CD8-positive, alpha-beta memory T cell (primary cell): ENCODE measurements around the gene CLSTN2. TPM values are rescaled to one million over a fixed set of nuclear protein-coding genes. Genes with fewer than 3 reads are reported as not detected.

Experiments
- CTCF ChIA-PET: fragments of 350-600 bp; sonication (Branson Sonifier 250); formaldehyde crosslinking; loops from one replicate; lab custom pipeline; 2021; ENCODE audit warnings: antibody characterized with exemption; lab: Charles Lee
- POLR2A ChIA-PET: fragments of 350-600 bp; sonication (Branson Sonifier 250); formaldehyde crosslinking; loops from one replicate; lab custom pipeline; 2021; ENCODE audit warnings: antibody characterized with exemption; lab: Charles Lee
- DNase-seq, 5 donors: peaks; one replicate each; pipeline versions ENCODE4 v3.0.0 to v3.0.0-alpha.2; 2020 to 2022; ENCODE audit warnings: mixed read lengths in 1 of 5
- H3K27ac ChIP-seq: one replicate; pipeline ENCODE4 v1.7.0; 2013; ENCODE audit warnings: low read depth, mild to moderate bottlenecking, low read length, moderate library complexity
- H3K27me3 ChIP-seq: 2 replicates; pipeline ENCODE4 v1.7.0; 2013; ENCODE audit warnings: low read length, mild to moderate bottlenecking; ENCODE audit not compliant: insufficient read depth, poor library complexity, severe bottlenecking
- H3K36me3 ChIP-seq: 2 replicates; pipeline ENCODE4 v1.7.0; 2013; ENCODE audit warnings: mild to moderate bottlenecking, low read length, moderate library complexity; ENCODE audit not compliant: insufficient read depth
- H3K4me1 ChIP-seq: 2 replicates; pipeline ENCODE4 v1.7.0; 2013; ENCODE audit warnings: mild to moderate bottlenecking, low read length, moderate library complexity; ENCODE audit not compliant: insufficient read depth
- H3K4me3 ChIP-seq: 2 replicates; pipeline ENCODE4 v1.7.0; 2013; ENCODE audit warnings: mild to moderate bottlenecking, low read length
- H3K9me3 ChIP-seq: 2 replicates; pipeline ENCODE4 v1.7.0; 2013; ENCODE audit warnings: mild to moderate bottlenecking, low read length
- H3K27ac Mint-ChIP-seq, 8 donors: one replicate each; pipeline ENCODE4 v1.8.0; 2020 to 2021; ENCODE audit warnings: mixed read lengths in 8 of 8, mild to moderate bottlenecking in 6 of 8, inconsistent platforms in 3 of 8, moderate library complexity in 3 of 8
- H3K27me3 Mint-ChIP-seq, 2 donors: one replicate each; pipeline ENCODE4 v1.8.0; 2020 to 2021; ENCODE audit warnings: mixed read lengths in 2 of 2, mild to moderate bottlenecking in 1 of 2, moderate library complexity in 1 of 2
- H3K36me3 Mint-ChIP-seq, 3 donors: one replicate each; pipeline ENCODE4 v1.8.0; 2020 to 2021; ENCODE audit warnings: mixed read lengths in 3 of 3, inconsistent platforms in 1 of 3, mild to moderate bottlenecking in 1 of 3
- H3K4me1 Mint-ChIP-seq, 3 donors: one replicate each; pipeline ENCODE4 v1.8.0; 2020 to 2021; ENCODE audit warnings: mixed read lengths in 3 of 3, inconsistent platforms in 1 of 3, mild to moderate bottlenecking in 1 of 3
- H3K4me3 Mint-ChIP-seq, 7 donors: one replicate each; pipeline ENCODE4 v1.8.0; 2020 to 2021; ENCODE audit warnings: mixed read lengths in 7 of 7, mild to moderate bottlenecking in 6 of 7, moderate library complexity in 4 of 7, inconsistent platforms in 2 of 7
- H3K9me3 Mint-ChIP-seq, 5 donors: one replicate each; pipeline ENCODE4 v1.8.0; 2020 to 2022; ENCODE audit warnings: mixed read lengths in 5 of 5, mild to moderate bottlenecking in 3 of 5, moderate library complexity in 2 of 5, inconsistent platforms in 1 of 5
- polyA plus RNA-seq: library from polyadenylated mRNA; unstranded; fragments of 300-500 nt; fragmentation: Illumina TruSeq; gene quantifications from one replicate; pipeline ENCODE4 v1.2.3, GENCODE V29; 2021
- total RNA-seq, 2 experiments: library from RNA; stranded (reverse); gene quantifications; one replicate each; pipeline ENCODE4 v1.2.3, GENCODE V29; 2021

The CLSTN2 gene
- total and polyA plus RNA-seq, 3 experiments from 2014 or later: not detected

DNA sequence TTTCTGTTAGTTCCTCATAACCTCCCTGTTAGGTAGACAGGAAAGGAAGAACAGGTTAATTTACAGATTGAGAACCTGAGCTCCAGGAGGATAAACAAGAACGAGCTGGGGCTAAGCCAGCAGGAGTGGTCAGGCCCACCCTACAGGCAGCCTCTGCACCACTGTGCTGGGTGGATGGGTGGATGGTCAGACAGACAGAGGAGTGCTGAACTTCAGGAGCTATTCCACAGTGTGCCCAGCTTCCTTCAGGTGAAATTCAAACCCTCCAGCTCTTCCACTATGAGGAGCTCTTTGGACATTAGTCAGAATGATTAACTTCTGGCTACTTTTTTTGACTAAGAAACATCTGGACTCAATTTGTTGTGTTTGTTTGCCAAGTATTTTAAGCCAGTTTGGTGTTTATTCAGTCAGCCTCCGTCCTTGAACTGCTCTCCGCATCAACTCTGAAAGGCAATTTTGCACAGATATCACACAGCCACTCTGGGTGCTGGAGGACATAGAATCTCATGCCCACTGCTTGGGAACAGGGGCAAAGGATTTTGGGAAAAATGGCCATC is 361.9 kb downstream of the CLSTN2 start:
- no peaks in the 10 kb centered on the region for H3K27me3 ChIP-seq
- Mint-ChIP-seq H3K27ac (no peak overlapping the region), H3K9me3 (peaks cover 0 to under 1% (median 0%) of the 10 kb centered on the region in 5 donors), H3K27me3 (peaks cover 0 to 8% of the 10 kb centered on the region in 2 donors), H3K4me3 (no peak overlapping the region), H3K36me3 (no peaks in the 10 kb centered on the region), H3K4me1 (no peaks in the 10 kb centered on the region)
- no peaks in the 10 kb centered on the region for H3K36me3 ChIP-seq
- CTCF ChIA-PET: no interaction called here
- no peak for DNase-seq
- no peak overlapping the region for H3K4me3 ChIP-seq
- no peaks in the 10 kb centered on the region for H3K9me3 ChIP-seq
- no peaks in the 10 kb centered on the region for H3K4me1 ChIP-seq
- POLR2A ChIA-PET: no interaction called here
- no peak overlapping the region for H3K27ac ChIP-seq

DNA sequence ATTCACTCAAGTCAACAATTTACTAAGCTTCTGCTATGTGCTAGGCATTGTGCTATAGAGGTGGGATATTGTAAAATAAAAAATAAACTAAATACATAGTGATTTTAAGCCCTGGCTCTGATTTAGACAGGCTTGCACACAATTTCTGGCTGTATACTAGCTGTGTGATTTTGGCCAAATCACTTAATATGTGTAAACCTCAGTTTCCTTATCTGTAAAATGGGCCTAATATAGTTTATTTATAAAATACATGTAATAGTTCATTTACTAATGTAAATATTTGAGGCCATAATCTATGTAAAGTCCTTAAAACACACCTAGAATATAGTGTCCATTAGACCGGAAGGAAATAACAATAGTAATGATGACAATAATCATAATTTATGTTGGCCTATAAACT is 363.1 kb downstream of the CLSTN2 start:
- H3K9me3 Mint-ChIP-seq: no peaks in the 10 kb centered on the region
- Histone ChIP-seq H3K9me3 (no peaks in the 10 kb centered on the region), H3K4me1 (no peaks in the 10 kb centered on the region), H3K27me3 (no peaks in the 10 kb centered on the region), H3K27ac (no peak overlapping the region), H3K4me3 (no peak overlapping the region), H3K36me3 (no peaks in the 10 kb centered on the region)
- H3K27ac Mint-ChIP-seq: no peak overlapping the region
- H3K4me3 Mint-ChIP-seq: no peak overlapping the region
- POLR2A ChIA-PET: no interaction called here
- no peaks in the 10 kb centered on the region for H3K4me1 Mint-ChIP-seq
- no peaks in the 10 kb centered on the region for H3K36me3 Mint-ChIP-seq
- DNase-seq: no peak
- H3K27me3 Mint-ChIP-seq: peaks cover 0 to 10% of the 10 kb centered on the region in 2 donors
- CTCF ChIA-PET: no interaction called here

DNA sequence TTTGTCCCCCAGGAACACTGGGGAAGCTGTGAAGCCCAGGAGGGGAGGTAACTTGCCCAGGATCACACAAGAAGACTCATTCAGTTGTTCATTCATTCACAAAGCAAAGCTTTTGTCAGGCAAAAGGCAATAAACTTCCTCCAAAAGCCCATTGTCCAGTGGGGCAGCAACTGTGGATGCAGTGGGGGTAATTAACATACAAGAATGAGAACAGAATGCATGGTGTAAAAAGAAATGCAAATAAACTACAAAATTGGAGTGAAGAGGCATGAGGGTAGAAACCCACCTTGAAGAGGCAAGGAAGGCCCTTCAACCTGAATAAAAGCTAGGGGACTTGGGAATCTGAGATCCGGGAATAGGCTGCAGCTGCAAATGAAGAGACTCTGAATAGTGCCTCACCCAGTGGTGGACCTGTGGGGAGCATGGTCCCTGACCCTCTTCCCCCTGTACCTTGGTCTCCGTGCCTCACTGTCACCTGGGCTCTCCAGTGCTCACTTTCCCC is 363.6 kb downstream of the CLSTN2 start:
- Histone ChIP-seq H3K4me1 (no peaks in the 10 kb centered on the region), H3K27me3 (no peaks in the 10 kb centered on the region), H3K9me3 (no peaks in the 10 kb centered on the region), H3K36me3 (no peaks in the 10 kb centered on the region), H3K4me3 (no peak overlapping the region), H3K27ac (no peak overlapping the region)
- DNase-seq: no peak
- POLR2A ChIA-PET: no interaction called here
- CTCF ChIA-PET: no interaction called here
- H3K27me3 Mint-ChIP-seq: peaks cover 0 to 10% of the 10 kb centered on the region in 2 donors
- H3K4me1 Mint-ChIP-seq: no peaks in the 10 kb centered on the region
- no peak overlapping the region for H3K27ac Mint-ChIP-seq
- H3K36me3 Mint-ChIP-seq: no peaks in the 10 kb centered on the region
- H3K4me3 Mint-ChIP-seq: no peak overlapping the region
- H3K9me3 Mint-ChIP-seq: no peaks in the 10 kb centered on the region

DNA sequence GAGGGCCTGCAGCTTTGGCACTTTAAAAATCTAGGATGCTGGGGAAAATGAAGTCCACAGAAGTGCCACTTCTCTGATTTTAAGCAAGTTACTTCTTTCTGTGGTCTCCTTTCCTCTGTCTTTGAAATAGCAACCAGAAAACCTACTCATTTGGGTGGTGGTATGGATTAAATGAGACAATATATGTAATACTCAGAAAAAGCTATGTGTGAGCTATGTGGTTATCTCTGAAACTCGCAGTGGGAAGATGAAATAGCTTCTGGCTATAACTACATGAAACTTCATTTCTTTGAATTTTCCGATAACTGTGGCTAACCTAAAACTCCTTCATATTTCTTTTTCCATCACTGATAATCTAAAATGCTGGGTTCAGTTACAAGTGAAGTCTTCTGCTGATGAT is 368.9 kb downstream of the CLSTN2 start:
- Mint-ChIP-seq H3K27ac (no peak overlapping the region), H3K4me3 (no peak overlapping the region), H3K4me1 (no peaks in the 10 kb centered on the region), H3K36me3 (no peaks in the 10 kb centered on the region), H3K27me3 (peaks cover 0 to 5% of the 10 kb centered on the region in 2 donors), H3K9me3 (peaks cover 0 to 2% (median 0%) of the 10 kb centered on the region in 5 donors)
- Histone ChIP-seq H3K27ac (no peak overlapping the region), H3K9me3 (no peaks in the 10 kb centered on the region), H3K36me3 (no peaks in the 10 kb centered on the region), H3K4me1 (no peaks in the 10 kb centered on the region), H3K27me3 (no peaks in the 10 kb centered on the region), H3K4me3 (no peak overlapping the region)
- ChIA-PET CTCF (no interaction called here), POLR2A (no interaction called here)
- no peak for DNase-seq

DNA sequence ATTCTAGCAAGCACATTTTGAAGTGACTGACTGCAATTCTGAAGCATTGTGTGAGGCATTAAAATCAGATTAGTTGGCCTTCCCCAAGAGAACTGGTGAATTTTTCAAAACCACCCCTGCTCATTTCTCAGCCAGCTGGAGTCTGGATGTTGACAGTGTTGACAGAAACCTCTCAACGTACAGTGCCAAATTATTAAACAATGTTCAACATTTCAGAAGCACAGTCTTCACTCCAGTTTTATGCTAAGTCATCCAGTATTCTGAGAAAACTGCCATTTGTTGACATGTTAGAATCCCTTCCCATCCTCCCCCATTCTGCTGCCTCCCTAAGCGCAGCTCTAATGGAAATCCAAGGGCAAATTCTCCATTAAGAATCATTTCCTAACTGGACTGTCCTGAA is 373.6 kb downstream of the CLSTN2 start:
- ChIA-PET CTCF (no interaction called here), POLR2A (no interaction called here)
- no peak for DNase-seq
- H3K4me3 Mint-ChIP-seq: no peak overlapping the region
- Histone ChIP-seq H3K27me3 (no peaks in the 10 kb centered on the region), H3K27ac (no peak overlapping the region), H3K4me1 (no peaks in the 10 kb centered on the region), H3K36me3 (no peaks in the 10 kb centered on the region), H3K9me3 (no peaks in the 10 kb centered on the region), H3K4me3 (no peak overlapping the region)
- no peaks in the 10 kb centered on the region for H3K36me3 Mint-ChIP-seq
- H3K27ac Mint-ChIP-seq: no peak overlapping the region
- no peaks in the 10 kb centered on the region for H3K4me1 Mint-ChIP-seq
- H3K27me3 Mint-ChIP-seq: peaks cover 0 to 1% of the 10 kb centered on the region in 2 donors
- peaks cover 0 to 5% (median 0%) of the 10 kb centered on the region in 5 donors for H3K9me3 Mint-ChIP-seq

DNA sequence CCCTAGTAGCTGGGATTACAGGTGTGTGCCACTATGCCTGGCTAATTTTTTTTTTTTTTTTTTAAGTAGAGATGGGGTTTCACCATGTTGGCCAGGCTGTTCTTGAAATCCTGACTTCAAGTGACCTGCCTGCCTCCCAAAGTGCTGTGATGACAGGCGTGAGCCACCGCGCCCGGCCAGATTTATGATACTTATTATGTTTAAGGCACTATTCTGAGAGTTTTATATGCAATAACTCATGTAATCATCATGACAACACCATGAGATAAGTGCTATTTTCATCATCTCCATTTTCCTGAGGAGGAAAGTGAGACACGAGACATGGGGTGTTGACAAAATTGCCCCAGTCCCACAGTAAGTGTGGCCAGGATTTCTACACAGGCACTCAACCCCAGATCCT is 376.4 kb downstream of the CLSTN2 start:
- no peak overlapping the region for H3K4me3 ChIP-seq
- peaks cover 0 to 5% (median 0%) of the 10 kb centered on the region in 5 donors for H3K9me3 Mint-ChIP-seq
- no peaks in the 10 kb centered on the region for H3K36me3 ChIP-seq
- H3K4me1 ChIP-seq: no peaks in the 10 kb centered on the region
- H3K4me1 Mint-ChIP-seq: no peaks in the 10 kb centered on the region
- CTCF ChIA-PET: no interaction called here
- no peak overlapping the region for H3K27ac Mint-ChIP-seq
- H3K36me3 Mint-ChIP-seq: no peaks in the 10 kb centered on the region
- no peaks in the 10 kb centered on the region for H3K27me3 Mint-ChIP-seq
- no peaks in the 10 kb centered on the region for H3K9me3 ChIP-seq
- no peak for DNase-seq
- no peak overlapping the region for H3K27ac ChIP-seq
- H3K27me3 ChIP-seq: peaks cover 3% of the 10 kb centered on the region
- H3K4me3 Mint-ChIP-seq: no peak overlapping the region
- POLR2A ChIA-PET: no interaction called here

DNA sequence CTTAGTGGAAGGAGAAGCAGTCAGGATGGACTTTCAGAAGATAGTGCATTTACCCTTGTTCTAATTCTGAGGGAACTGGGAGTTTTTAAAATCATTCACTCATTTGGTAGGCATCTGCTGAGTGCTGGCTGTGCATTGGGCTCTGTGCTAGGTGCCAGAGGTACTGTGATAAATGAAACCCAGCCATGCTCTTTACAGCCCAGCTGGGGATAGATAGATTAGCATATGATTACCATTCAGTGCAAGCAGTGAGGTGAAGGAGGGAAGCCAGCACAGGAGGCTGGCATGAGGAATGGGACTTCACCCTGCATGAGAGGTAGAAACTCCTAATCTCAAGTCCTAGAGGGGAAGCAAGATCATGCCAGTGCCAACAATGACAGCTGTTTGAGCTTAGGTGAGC is 381.0 kb downstream of the CLSTN2 start:
- ChIA-PET POLR2A (no interaction called here), CTCF (no interaction called here)
- Histone ChIP-seq H3K4me1 (no peaks in the 10 kb centered on the region), H3K36me3 (no peaks in the 10 kb centered on the region), H3K4me3 (no peak overlapping the region), H3K27ac (no peak overlapping the region), H3K9me3 (no peaks in the 10 kb centered on the region), H3K27me3 (peaks cover 3% of the 10 kb centered on the region)
- Mint-ChIP-seq H3K4me1 (no peaks in the 10 kb centered on the region), H3K4me3 (no peak overlapping the region), H3K27me3 (peaks cover 0 to 3% of the 10 kb centered on the region in 2 donors), H3K27ac (no peak overlapping the region), H3K9me3 (no peaks in the 10 kb centered on the region), H3K36me3 (no peaks in the 10 kb centered on the region)
- DNase-seq: no peak

DNA sequence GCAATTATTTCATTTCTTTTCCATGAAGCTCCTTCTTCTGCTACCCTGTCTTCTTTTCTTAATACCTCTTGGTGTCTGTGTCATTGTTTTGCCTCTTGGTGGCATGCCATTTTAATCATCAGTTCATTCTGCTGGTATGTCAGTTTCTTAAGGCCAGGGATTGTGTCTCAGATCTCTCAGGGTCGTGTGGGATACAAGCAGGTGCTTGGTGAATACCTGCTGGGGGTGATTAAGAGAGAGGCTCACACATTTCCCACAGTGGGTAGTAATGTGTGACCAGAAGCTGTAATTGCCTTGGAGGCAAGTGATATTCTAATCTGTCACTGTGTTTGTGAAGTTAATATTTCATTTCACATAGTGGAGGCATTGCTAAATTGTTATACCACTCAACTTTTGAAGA is 381.5 kb downstream of the CLSTN2 start:
- CTCF ChIA-PET: no interaction called here
- Histone ChIP-seq H3K27me3 (peaks cover 3% of the 10 kb centered on the region), H3K9me3 (no peaks in the 10 kb centered on the region), H3K4me3 (no peak overlapping the region), H3K27ac (no peak overlapping the region), H3K4me1 (no peaks in the 10 kb centered on the region), H3K36me3 (no peaks in the 10 kb centered on the region)
- Mint-ChIP-seq H3K9me3 (no peaks in the 10 kb centered on the region), H3K36me3 (no peaks in the 10 kb centered on the region), H3K27me3 (peaks cover 0 to 5% of the 10 kb centered on the region in 2 donors), H3K4me1 (no peaks in the 10 kb centered on the region), H3K4me3 (no peak overlapping the region), H3K27ac (no peak overlapping the region)
- POLR2A ChIA-PET: no interaction called here
- DNase-seq: no peak
